GM12872 (cell line): ENCODE data around the gene ARID4B.

Experiments
- CTCF ChIP-seq: IDR thresholded peaks from 3 replicates; pipeline ENCODE4 v1.5.1; 2011; ENCODE audit warnings: low read depth, mild to moderate bottlenecking, low read length, moderate library complexity; ENCODE audit not compliant: insufficient read depth

Gene ARID4B

DNA sequence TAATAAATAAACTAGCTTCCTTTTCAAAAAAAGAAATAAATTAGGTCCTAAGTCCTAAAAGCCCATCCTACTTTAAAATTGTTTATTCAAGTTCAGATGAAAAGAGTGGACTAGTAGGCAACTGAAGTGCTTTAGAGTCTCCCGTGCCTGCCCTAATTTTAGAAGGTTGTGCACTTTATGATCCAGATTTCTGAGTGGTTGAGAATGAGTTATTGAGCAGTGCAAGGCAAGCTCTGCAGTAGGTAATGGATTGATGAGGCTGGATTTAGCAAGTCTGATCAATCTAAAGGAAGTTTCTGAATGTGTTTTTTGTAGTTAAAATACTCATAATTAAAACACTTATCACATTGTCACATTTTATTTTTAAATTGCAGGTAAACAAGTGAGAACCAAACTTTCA, 13.4 kb upstream of the ARID4B start:
- TF ChIP-seq CTCF, result no peak

DNA sequence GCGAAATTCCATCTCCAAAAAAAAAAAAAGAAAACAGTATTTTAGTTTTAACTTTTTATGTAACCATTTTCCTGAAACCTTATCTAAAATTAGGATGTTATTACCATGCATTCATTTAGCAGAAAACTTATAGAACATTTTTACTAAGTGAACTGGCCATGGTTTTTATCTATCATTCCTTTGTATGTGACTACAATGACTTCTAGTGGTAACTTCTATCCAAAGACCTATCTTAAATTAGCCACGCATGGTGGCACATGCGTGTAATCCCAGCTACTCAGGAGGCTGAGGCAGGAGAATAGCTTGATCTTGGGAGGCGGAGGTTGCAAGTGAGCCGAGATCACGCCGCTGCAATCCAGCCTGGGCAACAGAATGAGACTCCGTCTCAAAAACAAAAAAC, 11.8 kb upstream of the ARID4B start:
- no peak for TF ChIP-seq CTCF

- TF ChIP-seq CTCF, result no peak
Measured at GRCh38 chr1:235336903-235337302, 8.9 kb upstream of the ARID4B start.

DNA sequence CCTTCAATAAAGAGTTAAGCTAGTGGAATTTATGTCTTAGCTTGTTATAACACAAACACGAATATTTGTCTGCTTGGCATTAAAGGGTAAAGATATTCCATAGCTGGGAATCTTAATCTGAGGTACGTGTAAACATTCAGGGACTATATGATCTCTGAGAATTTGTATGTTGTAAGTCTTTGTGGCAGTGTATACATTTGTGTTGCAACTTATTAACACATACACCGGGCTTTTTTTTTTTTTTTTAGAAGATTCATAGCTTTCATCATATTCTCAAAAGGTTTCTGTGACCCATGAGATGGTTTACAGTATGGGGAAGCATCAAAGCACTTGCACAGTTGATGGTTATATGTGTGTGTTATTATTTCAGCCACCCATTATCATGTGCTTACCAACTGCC, 3.4 kb upstream of the ARID4B start:
- TF ChIP-seq CTCF, result no peak

GRCh38 chr1:235330918-235331285, 2.9 kb upstream of the ARID4B start:
- TF ChIP-seq CTCF, result no peak

GRCh38 chr1:235329139-235329902, 1.3 kb upstream of the ARID4B start:
- peak; percentile 23; the same call in 1 of the 3 replicates for TF ChIP-seq CTCF

GRCh38 chr1:235328271-235329138, 526 bp upstream of the ARID4B start, which contains the start of gene GGPS1:
Gene GGPS1 (plus strand): TSS chr1:235328570. CDS start chr1:235335265, 6,695 bp downstream.
- TF ChIP-seq CTCF, result no peak
